Measurements from ENCODE around the gene TMEM134.

GRCh38 chr11:67498544-67498972, 29.5 kb upstream of the TMEM134 start:
- no peak for TF ChIP-seq CTCF (conservative IDR thresholded peaks at IDR 0.05; ENCODE audit: low read depth, low read length)
- TF ChIP-seq EZH2 (IDR thresholded peaks at IDR 0.05; ENCODE audit: borderline replicate concordance, low read depth, low read length, poor library complexity, severe bottlenecking): no peak

Data from A673 (cell line).